ENCODE results near the gene VSNL1.

Gene VSNL1

GRCh38 chr2:17529771-17530170 is 10.7 kb upstream of the VSNL1 start:
- TF ChIP-seq LEF1 (IDR thresholded peaks at IDR 0.05; ENCODE audit: borderline replicate concordance) = no peak
- TF ChIP-seq SP1 (IDR thresholded peaks at IDR 0.05) = no peak
- TF ChIP-seq CTBP1 (IDR thresholded peaks at IDR 0.05; ENCODE audit: borderline replicate concordance) = no peak
- TF ChIP-seq BHLHE40 (IDR thresholded peaks at IDR 0.05; ENCODE audit: borderline replicate concordance) = no peak
- TF ChIP-seq, protein P1, sequence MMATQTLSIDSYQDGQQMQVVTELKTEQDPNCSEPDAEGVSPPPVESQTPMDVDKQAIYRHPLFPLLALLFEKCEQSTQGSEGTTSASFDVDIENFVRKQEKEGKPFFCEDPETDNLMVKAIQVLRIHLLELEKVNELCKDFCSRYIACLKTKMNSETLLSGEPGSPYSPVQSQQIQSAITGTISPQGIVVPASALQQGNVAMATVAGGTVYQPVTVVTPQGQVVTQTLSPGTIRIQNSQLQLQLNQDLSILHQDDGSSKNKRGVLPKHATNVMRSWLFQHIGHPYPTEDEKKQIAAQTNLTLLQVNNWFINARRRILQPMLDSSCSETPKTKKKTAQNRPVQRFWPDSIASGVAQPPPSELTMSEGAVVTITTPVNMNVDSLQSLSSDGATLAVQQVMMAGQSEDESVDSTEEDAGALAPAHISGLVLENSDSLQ (IDR thresholded peaks at IDR 0.05) = no peak
- TF ChIP-seq TARDBP (IDR thresholded peaks at IDR 0.05) = no peak
- TF ChIP-seq FOXA1 (IDR thresholded peaks at IDR 0.05) = no peak
- TF ChIP-seq ELF4 (IDR thresholded peaks at IDR 0.05) = no peak
- TF ChIP-seq FOXK2 (IDR thresholded peaks at IDR 0.05) = no peak
- TF ChIP-seq NFRKB (IDR thresholded peaks at IDR 0.05) = no peak
- TF ChIP-seq FOXM1 (IDR thresholded peaks at IDR 0.05; ENCODE audit: borderline replicate concordance) = no peak
- TF ChIP-seq ZNF384 (IDR thresholded peaks at IDR 0.05) = no peak
- TF ChIP-seq HDGF (IDR thresholded peaks at IDR 0.05; ENCODE audit: borderline replicate concordance) = no peak
- no peak for TF ChIP-seq L3MBTL2 (conservative IDR thresholded peaks at IDR 0.05)

GRCh38 chr2:17533546-17533945 is 7.0 kb upstream of the VSNL1 start:
- no peak for DNase-seq (ENCODE audit: extremely low spot score)
- TF ChIP-seq SP1 (IDR thresholded peaks at IDR 0.05) (no peak), FOXK2 (IDR thresholded peaks at IDR 0.05) (no peak), ZNF384 (IDR thresholded peaks at IDR 0.05) (no peak), BHLHE40 (IDR thresholded peaks at IDR 0.05; ENCODE audit: borderline replicate concordance) (no peak), NFRKB (IDR thresholded peaks at IDR 0.05) (no peak), ELF4 (IDR thresholded peaks at IDR 0.05) (no peak), L3MBTL2 (conservative IDR thresholded peaks at IDR 0.05) (no peak), ARNT (IDR thresholded peaks at IDR 0.05) (no peak), SUZ12 (IDR thresholded peaks at IDR 0.05) (no peak), HDGF (IDR thresholded peaks at IDR 0.05; ENCODE audit: borderline replicate concordance) (no peak), TARDBP (IDR thresholded peaks at IDR 0.05) (no peak), FOXA1 (IDR thresholded peaks at IDR 0.05) (no peak), LEF1 (IDR thresholded peaks at IDR 0.05; ENCODE audit: borderline replicate concordance) (no peak), FOXM1 (IDR thresholded peaks at IDR 0.05; ENCODE audit: borderline replicate concordance) (no peak), CTBP1 (IDR thresholded peaks at IDR 0.05; ENCODE audit: borderline replicate concordance) (no peak)
- TF ChIP-seq, protein P1 (IDR thresholded peaks at IDR 0.05) = no peak
- ChIA-PET CTCF (no interaction called here), POLR2A (no interaction called here)

More at GRCh38 chr2:17529771-17530170, 10.7 kb upstream of the VSNL1 start:
- DNase-seq (ENCODE audit: extremely low spot score) = no peak
- ChIA-PET CTCF (no interaction called here), POLR2A (no interaction called here)

- ChIA-PET POLR2A (no interaction called here), CTCF (no interaction called here)
- no peak for DNase-seq (ENCODE audit: extremely low spot score)
Measured at GRCh38 chr2:17536416-17536815, 4.1 kb upstream of the VSNL1 start.

GRCh38 chr2:17538022-17538843 is 2.3 kb upstream of the VSNL1 start:
- POLR2A ChIA-PET = no interaction called here
- CTCF ChIA-PET = interaction anchor here (0.8 kb wide), 1 partner anchor 36 kb away, joined by 3 read pairs; no protein-coding TSS in a partner anchor
- TF ChIP-seq ELF4 (IDR thresholded peaks at IDR 0.05) (no peak), ARNT (IDR thresholded peaks at IDR 0.05) (no peak), CTBP1 (IDR thresholded peaks at IDR 0.05; ENCODE audit: borderline replicate concordance) (no peak), NFRKB (IDR thresholded peaks at IDR 0.05) (no peak), FOXA1 (IDR thresholded peaks at IDR 0.05) (no peak), FOXK2 (IDR thresholded peaks at IDR 0.05) (no peak), TARDBP (IDR thresholded peaks at IDR 0.05) (no peak), LEF1 (IDR thresholded peaks at IDR 0.05; ENCODE audit: borderline replicate concordance) (no peak), ZNF384 (IDR thresholded peaks at IDR 0.05) (no peak), FOXM1 (IDR thresholded peaks at IDR 0.05; ENCODE audit: borderline replicate concordance) (no peak)
- peak; percentile 9 for DNase-seq (ENCODE audit: extremely low spot score)

More at GRCh38 chr2:17536416-17536815, 4.1 kb upstream of the VSNL1 start:
- TF ChIP-seq HDGF (IDR thresholded peaks at IDR 0.05; ENCODE audit: borderline replicate concordance) (no peak), CTBP1 (IDR thresholded peaks at IDR 0.05; ENCODE audit: borderline replicate concordance) (no peak), ARNT (IDR thresholded peaks at IDR 0.05) (no peak), TARDBP (IDR thresholded peaks at IDR 0.05) (no peak)
- TF ChIP-seq, protein P1 (IDR thresholded peaks at IDR 0.05) = no peak

DNA sequence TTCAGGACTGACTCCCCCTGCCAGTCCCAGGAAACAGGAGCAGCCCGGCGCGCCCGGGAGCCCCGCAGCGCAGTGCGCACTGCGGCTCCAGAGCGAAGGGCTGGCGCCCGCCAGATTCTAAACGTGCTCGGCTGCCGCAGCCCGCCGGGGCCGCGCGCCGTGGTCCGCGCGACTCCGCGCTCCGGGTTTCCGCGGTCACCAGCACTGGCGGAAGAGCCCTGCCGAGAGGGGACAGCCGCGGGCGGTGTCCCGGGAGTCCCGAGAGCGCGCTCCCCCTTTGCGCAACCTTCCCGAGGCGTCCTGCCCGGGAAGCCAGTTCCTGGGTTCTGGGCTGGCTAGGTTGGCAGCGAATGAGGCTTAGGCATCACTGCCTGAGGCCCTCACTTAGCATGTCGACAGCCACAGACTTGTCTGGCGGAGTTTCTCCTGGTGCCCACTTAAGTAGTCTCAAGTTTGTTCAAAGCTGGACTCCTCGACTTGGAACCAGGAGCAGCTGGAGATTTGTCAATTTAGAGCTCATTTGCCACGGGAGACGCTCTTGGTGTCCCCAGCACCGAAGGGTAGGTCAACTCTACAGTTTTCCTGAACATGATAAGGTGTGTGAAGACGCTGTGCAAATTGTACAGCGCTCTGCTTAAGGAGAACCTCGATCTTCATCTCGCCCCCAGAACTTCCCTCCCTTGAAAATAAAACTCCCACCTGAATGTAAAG is 1.5 kb upstream of the VSNL1 start:
- TF ChIP-seq ELF4 (IDR thresholded peaks at IDR 0.05) = no peak
- TF ChIP-seq FOXA1 (IDR thresholded peaks at IDR 0.05) = no peak
- no peak for TF ChIP-seq NFRKB (IDR thresholded peaks at IDR 0.05)
- TF ChIP-seq TARDBP (IDR thresholded peaks at IDR 0.05) = no peak
- no peak for TF ChIP-seq FOXM1 (IDR thresholded peaks at IDR 0.05; ENCODE audit: borderline replicate concordance)
- no peak for TF ChIP-seq FOXK2 (IDR thresholded peaks at IDR 0.05)
- no peak for TF ChIP-seq LEF1 (IDR thresholded peaks at IDR 0.05; ENCODE audit: borderline replicate concordance)
- TF ChIP-seq HDGF (IDR thresholded peaks at IDR 0.05; ENCODE audit: borderline replicate concordance) = no peak
- TF ChIP-seq L3MBTL2 (conservative IDR thresholded peaks at IDR 0.05) = no peak
- TF ChIP-seq SP1 (IDR thresholded peaks at IDR 0.05) = no peak
- TF ChIP-seq SUZ12 (IDR thresholded peaks at IDR 0.05) = no peak
- no peak for TF ChIP-seq ARNT (IDR thresholded peaks at IDR 0.05)
- no peak for TF ChIP-seq ZNF384 (IDR thresholded peaks at IDR 0.05)
- CTCF ChIA-PET = interaction anchor here (0.6 to 0.8 kb wide), 2 partner anchors 36 to 924 kb away, joined by 3 read pairs; no protein-coding TSS in a partner anchor
- peak; percentile 63 for DNase-seq (ENCODE audit: extremely low spot score)
- POLR2A ChIA-PET = no interaction called here
